GM19324 (cell line): ENCODE results near the gene G6PC1.
"Not testable (repeated sequence)": the region's sequence is repeated elsewhere in the genome, so short reads cannot be mapped to it uniquely, and the experiment has no call there.

Experiments
- ATAC-seq: cut with Tn5 transposase; IDR thresholded peaks from one replicate; pipeline ENCODE4 v1.9.1; 2021; ENCODE audit warnings: mild to moderate bottlenecking, moderate library complexity; ENCODE audit not compliant: unreplicated experiment, low FRiP score

The G6PC1 gene

GRCh38 chr17:42900460-42901331, at the start of gene G6PC1:
Gene G6PC1 (plus strand): TSS chr17:42900799. CDS start chr17:42900877, 78 bp downstream.
- no peak for ATAC-seq

GRCh38 chr17:42850954-42851353, 49.6 kb upstream of the G6PC1 start, which contains the start of gene AOC3:
Gene AOC3 (plus strand): TSS chr17:42851199. CDS start chr17:42851344, 145 bp downstream.
- no peak for ATAC-seq

GRCh38 chr17:42851371-42852240, 49.0 kb upstream of the G6PC1 start:
- ATAC-seq = not testable (repeated sequence)

- no peak for ATAC-seq
Observed at GRCh38 chr17:42852351-42852750, 48.2 kb upstream of the G6PC1 start.

- no peak for ATAC-seq
Observed at GRCh38 chr17:42853004-42853403, 47.6 kb upstream of the G6PC1 start.

GRCh38 chr17:42853597-42853967, 47.0 kb upstream of the G6PC1 start:
- no peak for ATAC-seq

- no peak for ATAC-seq
Observed at GRCh38 chr17:42853968-42854790, 46.4 kb upstream of the G6PC1 start.

- no peak for ATAC-seq
Observed at GRCh38 chr17:42855048-42855596, 45.5 kb upstream of the G6PC1 start.

- ATAC-seq = not testable (repeated sequence)
Observed at GRCh38 chr17:42856093-42856492, 44.5 kb upstream of the G6PC1 start.

- ATAC-seq = not testable (repeated sequence)
Observed at GRCh38 chr17:42856516-42856915, 44.1 kb upstream of the G6PC1 start.

- no peak for ATAC-seq
Observed at GRCh38 chr17:42857389-42857788, 43.2 kb upstream of the G6PC1 start.

- ATAC-seq = no peak
Observed at GRCh38 chr17:42865638-42866094, 34.9 kb upstream of the G6PC1 start.

GRCh38 chr17:42866216-42866615, 34.4 kb upstream of the G6PC1 start:
- no peak for ATAC-seq

- no peak for ATAC-seq
Observed at GRCh38 chr17:42866631-42867575, 33.7 kb upstream of the G6PC1 start.

- not testable (repeated sequence) for ATAC-seq
Observed at GRCh38 chr17:42867694-42868261, 32.8 kb upstream of the G6PC1 start.

GRCh38 chr17:42868338-42868737, 32.3 kb upstream of the G6PC1 start:
- no peak for ATAC-seq

- no peak for ATAC-seq
Observed at GRCh38 chr17:42871647-42872046, 29.0 kb upstream of the G6PC1 start.

GRCh38 chr17:42872251-42872965, 28.2 kb upstream of the G6PC1 start:
- no peak for ATAC-seq
